ENCODE measurements around the gene XKRX. TPM values are rescaled to one million over a fixed set of nuclear protein-coding genes. Genes with fewer than 3 reads are reported as not detected.
A peak's percentile ranks its signal among the peaks of the same experiment; 100 is the strongest.

Gene XKRX
- 1 to 10 TPM in 2 of 3 donors, under 1 TPM in 1; 0.73 to 3.4 (median 3.3) TPM for total RNA-seq
- long read RNA-seq, donor 1 = 0 reads
- long read RNA-seq, donor 2 = 0 reads

- H3K36me3 ChIP-seq (ENCODE audit: low read depth) = no peaks in the 10 kb centered on the region
- H3K4me3 ChIP-seq = no peak within 1 kb of the TSS
- no peaks in the 10 kb centered on the region for H3K4me1 ChIP-seq (ENCODE audit: low read depth)
- TF ChIP-seq CTCF (IDR thresholded peaks at IDR 0.05) = no peak
- ATAC-seq = peak; percentile 85
- intact Hi-C loops (cut with DNase I, micrococcal nuclease) = no loop called here
- no peaks in the 10 kb centered on the region for H3K9me3 ChIP-seq
- DNase-seq = peak; percentile 65 to 79 (median 75)
These were observed at the start of gene XKRX for GRCh38 chrX:100928660-100929613. TSS of gene XKRX (minus strand) at chrX:100928917. CDS start at chrX:100928304, 613 bp downstream.

- Histone ChIP-seq H3K9me3 (no peaks in the 10 kb centered on the region), H3K36me3 (ENCODE audit: low read depth) (no peaks in the 10 kb centered on the region), H3K4me1 (ENCODE audit: low read depth) (no peaks in the 10 kb centered on the region), H3K4me3 (no peak overlapping the region)
- TF ChIP-seq CTCF (IDR thresholded peaks at IDR 0.05) = no peak
- DNase-seq = no peak
- intact Hi-C loops (cut with DNase I, micrococcal nuclease) = no loop called here
- ATAC-seq = no peak
These were observed 47.5 kb upstream of the XKRX start for GRCh38 chrX:100976211-100976610.

- ATAC-seq (no peak), DNase-seq (no peak)
- Histone ChIP-seq H3K9me3 (no peaks in the 10 kb centered on the region), H3K36me3 (ENCODE audit: low read depth) (no peaks in the 10 kb centered on the region), H3K4me1 (ENCODE audit: low read depth) (no peaks in the 10 kb centered on the region), H3K4me3 (no peak overlapping the region)
- intact Hi-C loops (cut with DNase I, micrococcal nuclease) = no loop called here
- no peak for TF ChIP-seq CTCF (IDR thresholded peaks at IDR 0.05)
These were observed 46.5 kb upstream of the XKRX start for GRCh38 chrX:100975212-100975611.

- no peaks in the 10 kb centered on the region for H3K4me1 ChIP-seq (ENCODE audit: low read depth)
- no peak for ATAC-seq
These were observed 44.7 kb upstream of the XKRX start for GRCh38 chrX:100973411-100973810.

GRCh38 chrX:100969936-100970335 is 41.2 kb upstream of the XKRX start:
- TF ChIP-seq CTCF (IDR thresholded peaks at IDR 0.05) = no peak
- intact Hi-C loops (cut with DNase I, micrococcal nuclease) = no loop called here
- Histone ChIP-seq H3K36me3 (ENCODE audit: low read depth) (no peaks in the 10 kb centered on the region), H3K4me1 (ENCODE audit: low read depth) (no peaks in the 10 kb centered on the region), H3K9me3 (no peaks in the 10 kb centered on the region), H3K4me3 (no peak overlapping the region)
- DNase-seq (no peak), ATAC-seq (no peak)

More at GRCh38 chrX:100973411-100973810, 44.7 kb upstream of the XKRX start:
- H3K36me3 ChIP-seq (ENCODE audit: low read depth) = no peaks in the 10 kb centered on the region
- H3K9me3 ChIP-seq = no peaks in the 10 kb centered on the region
- intact Hi-C loops (cut with DNase I, micrococcal nuclease) = no loop called here
- DNase-seq = no peak
- no peak overlapping the region for H3K4me3 ChIP-seq
- TF ChIP-seq CTCF (IDR thresholded peaks at IDR 0.05) = no peak
